DND-41 (cell line): ENCODE measurements around the gene STRADA.

Experiments
- ATAC-seq: fragments of 200-7000 bp; cut with Tn5 transposase; 3 replicates; pipeline ENCODE4 v1.9.1; 2021; ENCODE audit warnings: low read depth; ENCODE audit not compliant: insufficient read depth
- DNase-seq: peaks from one replicate; pipeline ENCODE4 v3.0.0-alpha.2; 2020
- H2AFZ ChIP-seq: 2 replicates; pipeline ENCODE4 v1.6.0; 2012; ENCODE audit warnings: low read depth, low read length
- H3K27ac ChIP-seq: 2 replicates; pipeline ENCODE4 v1.5.1; 2012; ENCODE audit warnings: low read length, inconsistent platforms
- H3K27me3 ChIP-seq: fragments of 200-600 bp; sonication (generic); 2 replicates; pipeline ENCODE4 v1.6.0; 2012; ENCODE audit warnings: low read length, mild to moderate bottlenecking, inconsistent platforms; ENCODE audit not compliant: insufficient read depth, poor library complexity
- H3K36me3 ChIP-seq: 2 replicates; pipeline ENCODE4 v1.5.1; 2012; ENCODE audit warnings: low read length, inconsistent platforms; ENCODE audit not compliant: insufficient read depth
- H3K4me1 ChIP-seq: 2 replicates; pipeline ENCODE4 v1.5.1; 2012; ENCODE audit warnings: mild to moderate bottlenecking, low read length; ENCODE audit not compliant: insufficient read depth
- H3K4me2 ChIP-seq: 2 replicates; pipeline ENCODE4 v1.6.0; 2012; ENCODE audit warnings: mild to moderate bottlenecking, moderate library complexity, low read length, inconsistent platforms; ENCODE audit not compliant: insufficient read depth
- H3K4me3 ChIP-seq, 2 experiments: fragments of 200-600 bp in 1 of 2; shearing (Covaris generic) in 1 of 2; 2 replicates each; pipeline ENCODE4 v1.5.1; 2012 to 2016; ENCODE audit warnings: inconsistent platforms in 2 of 2, low read length in 2 of 2, mild to moderate bottlenecking in 2 of 2, low read depth in 1 of 2, moderate library complexity in 1 of 2
- H3K79me2 ChIP-seq: 2 replicates; pipeline ENCODE4 v1.6.0; 2012; ENCODE audit warnings: low read length, inconsistent platforms; ENCODE audit not compliant: insufficient read depth
- H3K9ac ChIP-seq: 2 replicates; pipeline ENCODE4 v1.6.0; 2012; ENCODE audit warnings: low read depth, mild to moderate bottlenecking, inconsistent platforms, low read length, moderate library complexity
- H3K9me3 ChIP-seq: 2 replicates; pipeline ENCODE4 v1.5.1; 2012; ENCODE audit warnings: low read length, moderate library complexity, mild to moderate bottlenecking, inconsistent platforms; ENCODE audit not compliant: insufficient read depth, severe bottlenecking
- H4K20me1 ChIP-seq: 2 replicates; pipeline ENCODE4 v1.6.0; 2012; ENCODE audit warnings: low read length; ENCODE audit not compliant: insufficient read depth
- CTCF ChIP-seq: IDR thresholded peaks from 2 replicates; pipeline ENCODE4 v1.5.1; 2012; ENCODE audit warnings: borderline replicate concordance, low read length, moderate library complexity, mild to moderate bottlenecking; ENCODE audit not compliant: poor library complexity, severe bottlenecking; ENCODE audit errors: extremely low read depth
- EZH2 ChIP-seq: IDR thresholded peaks from 3 replicates; pipeline ENCODE4 v1.6.1; 2012; ENCODE audit warnings: borderline replicate concordance, low read depth, mild to moderate bottlenecking, moderate library complexity, low read length, inconsistent platforms; ENCODE audit not compliant: severe bottlenecking

STRADA gene

GRCh38 chr17:63786117-63786516 lies 44.5 kb upstream of the STRADA start:
- peaks cover 81% of the 10 kb centered on the region for H3K36me3 ChIP-seq
- ATAC-seq, result no peak
- H3K4me1 ChIP-seq, result no peaks in the 10 kb centered on the region
- no peak overlapping the region for H3K9ac ChIP-seq
- no peaks in the 10 kb centered on the region for H3K9me3 ChIP-seq
- TF ChIP-seq CTCF, result no peak
- no peak for TF ChIP-seq EZH2
- no peaks in the 10 kb centered on the region for H3K27me3 ChIP-seq
- DNase-seq, result no peak
- no peak overlapping the region for H3K4me2 ChIP-seq
- H2AFZ ChIP-seq, result no peak overlapping the region
- peaks cover 42% of the 10 kb centered on the region for H4K20me1 ChIP-seq
- no peak overlapping the region for H3K4me3 ChIP-seq
- H3K79me2 ChIP-seq, result peaks cover 90% of the 10 kb centered on the region
- no peak overlapping the region for H3K27ac ChIP-seq

- H2AFZ ChIP-seq, result no peak overlapping the region
- H3K4me3 ChIP-seq, result no peak overlapping the region
- no peak overlapping the region for H3K9ac ChIP-seq
- TF ChIP-seq EZH2 (no peak), CTCF (no peak)
- H3K27ac ChIP-seq, result no peak overlapping the region
- ATAC-seq (no peak), DNase-seq (no peak)
- no peaks in the 10 kb centered on the region for H3K4me1 ChIP-seq
- no peaks in the 10 kb centered on the region for H3K27me3 ChIP-seq
- H3K4me2 ChIP-seq, result no peak overlapping the region
- no peaks in the 10 kb centered on the region for H3K9me3 ChIP-seq
- peaks cover 90% of the 10 kb centered on the region for H3K79me2 ChIP-seq
- peaks cover 81% of the 10 kb centered on the region for H3K36me3 ChIP-seq
- peaks cover 48% of the 10 kb centered on the region for H4K20me1 ChIP-seq
Observed at GRCh38 chr17:63785556-63785955, 44.0 kb upstream of the STRADA start.

- H3K9ac ChIP-seq, result no peak overlapping the region
- no peaks in the 10 kb centered on the region for H3K9me3 ChIP-seq
- peaks cover 94% of the 10 kb centered on the region for H3K79me2 ChIP-seq
- no peak for DNase-seq
- H3K4me2 ChIP-seq, result no peak overlapping the region
- no peak overlapping the region for H2AFZ ChIP-seq
- H3K4me1 ChIP-seq, result peaks cover under 1% of the 10 kb centered on the region; the same call in 1 of the 2 replicates
- no peak overlapping the region for H3K27ac ChIP-seq
- H3K36me3 ChIP-seq, result peaks cover 78% of the 10 kb centered on the region
- H4K20me1 ChIP-seq, result peaks cover 60% of the 10 kb centered on the region
- H3K27me3 ChIP-seq, result no peaks in the 10 kb centered on the region
- no peak overlapping the region for H3K4me3 ChIP-seq
- ATAC-seq, result no peak
- no peak for TF ChIP-seq EZH2
- TF ChIP-seq CTCF, result no peak
Observed at GRCh38 chr17:63783522-63783921, 41.9 kb upstream of the STRADA start.

GRCh38 chr17:63780928-63781327 lies 39.3 kb upstream of the STRADA start:
- H3K4me2 ChIP-seq, result no peak overlapping the region
- peaks cover 23% of the 10 kb centered on the region for H3K4me1 ChIP-seq
- ATAC-seq (no peak), DNase-seq (no peak)
- peaks cover 80% of the 10 kb centered on the region for H3K36me3 ChIP-seq
- no peak overlapping the region for H3K9ac ChIP-seq
- no peaks in the 10 kb centered on the region for H3K9me3 ChIP-seq
- no peak for TF ChIP-seq CTCF
- TF ChIP-seq EZH2, result no peak
- H3K27ac ChIP-seq, result no peak overlapping the region
- no peaks in the 10 kb centered on the region for H3K27me3 ChIP-seq
- H3K4me3 ChIP-seq, result no peak overlapping the region
- peaks cover 77% of the 10 kb centered on the region for H4K20me1 ChIP-seq
- peaks cover 98% of the 10 kb centered on the region for H3K79me2 ChIP-seq
- H2AFZ ChIP-seq, result no peak overlapping the region
